Measurements from ENCODE around the gene RBFA.
"Not testable (repeated sequence)": the region's sequence is repeated elsewhere in the genome, so short reads cannot be mapped to it uniquely, and the experiment has no call there.

The RBFA gene, protein sequence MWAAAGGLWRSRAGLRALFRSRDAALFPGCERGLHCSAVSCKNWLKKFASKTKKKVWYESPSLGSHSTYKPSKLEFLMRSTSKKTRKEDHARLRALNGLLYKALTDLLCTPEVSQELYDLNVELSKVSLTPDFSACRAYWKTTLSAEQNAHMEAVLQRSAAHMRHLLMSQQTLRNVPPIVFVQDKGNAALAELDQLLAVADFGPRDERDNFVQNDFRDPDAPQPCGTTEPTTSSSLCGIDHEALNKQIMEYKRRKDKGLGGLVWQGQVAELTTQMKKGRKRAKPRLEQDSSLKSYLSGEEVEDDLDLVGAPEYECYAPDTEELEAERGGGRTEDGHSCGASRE

DNA sequence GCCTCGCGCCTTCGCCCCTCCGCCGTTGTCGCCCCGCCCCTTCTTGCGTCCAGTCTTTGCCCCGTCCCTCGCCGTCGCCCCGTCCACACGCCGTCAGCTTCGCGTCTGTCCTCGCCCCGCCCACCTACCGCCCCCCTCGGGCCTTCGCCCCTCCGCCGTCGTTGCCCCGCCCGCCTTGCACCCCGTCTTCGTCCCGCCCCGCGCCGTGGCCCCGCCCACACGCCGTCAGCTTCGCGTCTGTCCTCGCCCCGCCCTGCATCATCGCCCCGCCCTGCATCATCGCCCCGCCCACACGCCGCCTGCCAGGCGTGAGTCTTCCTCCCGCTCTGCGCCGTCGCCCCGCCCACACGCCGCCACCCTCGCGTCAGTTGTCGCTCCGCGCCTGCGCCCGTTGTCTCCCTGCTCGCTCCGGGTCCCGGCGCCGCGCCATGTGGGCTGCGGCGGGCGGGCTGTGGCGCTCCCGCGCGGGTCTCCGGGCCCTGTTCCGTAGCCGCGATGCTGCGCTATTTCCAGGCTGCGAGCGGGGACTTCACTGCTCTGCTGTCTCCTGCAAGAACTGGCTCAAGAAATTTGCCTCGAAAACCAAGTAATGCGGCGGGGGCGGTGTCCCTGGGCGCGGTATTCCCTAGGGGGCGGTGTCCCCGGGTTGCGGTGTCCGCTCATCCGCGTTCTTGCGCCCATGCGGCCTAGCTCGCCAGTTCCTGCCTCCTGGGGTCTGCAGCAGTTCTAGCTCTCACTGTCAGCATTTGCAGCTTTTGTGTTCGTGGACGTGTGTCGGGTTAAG, at the start of gene RBFA:
RBFA (plus strand) TSS at position 367 of the 784 bp plus-strand sequence; CDS start at position 429, 62 bp downstream.
- DNase-seq (ENCODE audit: low read depth), result peak; percentile 99

DNA sequence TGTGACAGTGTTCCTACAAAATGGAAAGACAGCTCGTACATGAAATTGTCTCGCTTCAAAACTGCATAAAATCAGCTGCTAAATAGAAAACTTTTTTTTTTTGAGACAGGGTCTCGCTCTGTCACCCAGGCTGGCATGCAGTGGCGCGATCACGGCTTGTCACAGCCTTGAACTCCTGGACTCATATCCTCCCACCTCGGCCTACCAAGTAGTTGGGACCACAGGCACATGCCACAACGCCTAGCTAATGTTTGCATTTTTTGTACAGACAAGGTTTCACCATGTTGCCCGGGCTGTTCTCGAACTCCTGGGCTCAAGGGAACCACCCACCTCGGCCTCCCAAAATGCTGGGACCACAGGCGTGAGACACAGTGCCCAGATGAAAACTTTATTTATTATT, 49.1 kb upstream of the RBFA start:
- no peak for DNase-seq (ENCODE audit: low read depth)

DNA sequence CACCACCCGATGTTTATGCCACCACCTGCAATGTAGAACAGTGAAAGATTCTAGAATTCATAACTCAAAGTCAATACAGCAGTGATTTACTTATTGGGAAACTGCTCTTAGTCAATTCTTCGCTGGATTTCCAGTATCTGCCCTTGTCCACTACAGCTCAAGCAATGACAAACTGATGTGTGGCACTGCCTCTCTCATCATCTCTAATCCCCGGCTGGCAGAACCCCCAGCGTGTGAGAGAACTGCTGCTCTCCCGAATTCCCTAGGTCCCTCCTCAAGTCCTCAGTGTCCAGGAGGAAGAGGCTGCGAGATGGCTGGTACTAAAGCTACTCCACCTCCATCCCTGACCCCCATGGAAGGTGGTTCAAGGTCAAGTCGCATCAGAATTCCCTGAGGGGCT, 47.5 kb upstream of the RBFA start:
- DNase-seq (ENCODE audit: low read depth), result no peak

- DNase-seq (ENCODE audit: low read depth), result no peak
Observed at GRCh38 chr18:79987566-79987965, 46.7 kb upstream of the RBFA start.

GRCh38 chr18:79988071-79988450, 46.2 kb upstream of the RBFA start:
- peak; percentile 33 for DNase-seq (ENCODE audit: low read depth)

DNA sequence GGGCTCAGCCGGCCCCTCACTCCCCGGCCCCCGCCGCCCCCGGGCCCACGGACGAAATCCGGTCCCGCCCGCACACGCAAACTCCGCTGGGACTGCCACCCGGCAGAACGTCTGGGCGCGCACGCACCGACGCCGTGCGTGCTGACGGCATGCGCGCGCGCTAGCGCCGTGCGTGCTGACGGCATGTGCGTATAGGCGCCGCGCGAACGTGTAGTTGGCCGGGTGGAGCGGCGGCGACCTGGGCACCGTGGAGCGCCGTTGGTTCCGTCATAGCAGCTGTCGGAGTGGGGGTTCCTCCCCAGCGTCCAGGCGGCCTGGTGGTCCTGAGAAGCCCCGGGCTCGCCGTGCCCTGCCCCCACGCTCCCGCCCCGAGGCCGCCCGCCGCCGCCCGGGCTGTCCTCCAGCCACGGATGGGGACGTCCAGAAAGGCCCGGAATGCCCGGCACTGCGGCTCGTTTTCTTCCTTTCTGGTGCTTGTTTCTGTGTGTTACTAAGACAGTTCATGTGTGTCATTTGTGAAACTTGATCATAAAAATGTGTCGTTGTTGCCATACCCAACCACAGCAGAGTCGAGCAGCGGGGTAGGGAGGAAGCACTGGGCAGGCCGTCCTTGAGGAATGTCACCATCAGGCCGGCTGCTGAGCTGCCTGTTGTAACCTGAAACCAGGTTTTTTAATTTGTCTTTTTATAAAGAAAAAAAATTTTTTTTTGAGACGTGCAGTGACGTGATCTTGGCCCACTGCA, 45.6 kb upstream of the RBFA start, which contains the start of gene TXNL4A:
TXNL4A (minus strand) TSS at position 113 of the 744 bp plus-strand sequence. CDS start 171 bp downstream, outside the sequence.
- DNase-seq (ENCODE audit: low read depth), result peak; percentile 81

GRCh38 chr18:79989195-79989497, 45.1 kb upstream of the RBFA start:
- DNase-seq (ENCODE audit: low read depth), result no peak

DNA sequence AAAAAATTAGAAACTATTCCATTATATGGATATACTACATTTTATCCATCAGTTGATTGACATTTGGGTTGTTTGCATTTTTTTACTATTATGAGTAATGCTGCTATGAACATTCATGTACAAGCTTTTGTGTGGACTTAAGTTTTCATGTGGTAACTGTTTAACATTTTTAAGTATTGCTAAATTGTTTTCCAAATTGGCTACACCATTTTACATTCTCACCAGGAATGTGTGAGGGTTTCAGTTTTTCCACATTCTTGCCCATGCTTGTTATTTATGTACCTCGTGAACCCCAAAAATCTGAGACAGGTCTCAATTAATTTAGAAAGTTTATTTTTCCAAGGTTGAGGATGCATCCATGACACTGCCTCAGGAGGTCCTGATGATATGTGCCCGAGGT, 42.7 kb upstream of the RBFA start:
- no peak for DNase-seq (ENCODE audit: low read depth)

DNA sequence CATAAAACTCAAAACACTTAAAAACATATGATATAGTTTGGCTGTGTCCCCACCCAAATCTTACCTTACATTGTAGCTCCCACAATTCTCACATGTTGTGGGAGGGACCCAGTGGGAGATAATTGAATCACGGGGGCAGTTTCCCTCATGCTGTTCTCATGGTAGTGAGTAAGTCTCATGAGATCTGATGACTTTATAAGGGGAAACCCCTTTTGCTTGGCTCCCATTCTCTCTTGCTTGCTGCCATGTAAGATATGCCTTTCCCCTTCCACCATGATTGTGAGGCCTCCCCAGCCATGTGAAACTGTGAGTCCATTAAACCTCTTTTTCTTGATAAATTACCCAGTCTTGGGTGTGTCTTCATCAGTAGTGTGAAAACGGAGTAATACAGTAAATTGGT, 34.5 kb upstream of the RBFA start:
- DNase-seq (ENCODE audit: low read depth), result not testable (repeated sequence)

DNA sequence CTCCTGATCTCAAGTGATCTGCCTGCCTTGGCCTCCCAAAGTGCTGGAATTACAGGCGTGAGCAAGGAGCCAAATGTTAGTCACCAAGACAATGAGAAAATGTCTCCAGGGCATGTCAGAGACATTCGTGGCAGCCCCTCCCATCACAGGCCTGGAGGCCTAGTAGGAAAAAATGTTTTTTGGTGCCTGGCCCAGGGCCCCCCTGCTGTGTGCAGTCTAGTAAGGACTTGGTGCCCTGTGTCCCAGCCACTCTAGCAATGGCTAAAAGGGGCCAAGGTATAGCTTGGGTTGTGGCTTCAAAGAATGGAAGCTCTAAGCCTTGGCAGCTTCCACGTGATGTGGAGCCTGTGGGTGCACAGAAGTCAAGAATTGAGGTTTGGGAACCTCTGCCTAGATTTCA, 33.4 kb upstream of the RBFA start:
- no peak for DNase-seq (ENCODE audit: low read depth)

DNA sequence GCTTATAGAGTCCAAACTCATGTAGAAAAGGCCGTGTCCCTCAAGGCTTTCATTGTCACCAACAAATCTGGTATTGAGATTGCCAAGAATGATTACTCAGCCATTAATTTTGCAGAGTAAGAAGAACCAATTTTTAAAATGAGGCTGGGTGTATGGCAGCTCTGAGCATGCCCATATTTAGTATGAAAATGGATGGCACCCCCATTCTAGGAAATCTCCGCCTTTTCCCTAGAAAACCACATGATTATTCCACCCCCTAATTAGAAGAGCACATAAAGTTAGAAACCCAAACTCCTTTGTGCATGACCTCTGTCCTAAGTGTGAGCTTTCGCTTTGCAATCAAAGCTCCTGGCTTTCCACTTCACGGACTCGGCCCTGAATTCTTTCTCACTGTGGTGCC, 31.8 kb upstream of the RBFA start:
- no peak for DNase-seq (ENCODE audit: low read depth)

GRCh38 chr18:80004600-80005342, 29.5 kb upstream of the RBFA start:
- DNase-seq (ENCODE audit: low read depth), result no peak

DNA sequence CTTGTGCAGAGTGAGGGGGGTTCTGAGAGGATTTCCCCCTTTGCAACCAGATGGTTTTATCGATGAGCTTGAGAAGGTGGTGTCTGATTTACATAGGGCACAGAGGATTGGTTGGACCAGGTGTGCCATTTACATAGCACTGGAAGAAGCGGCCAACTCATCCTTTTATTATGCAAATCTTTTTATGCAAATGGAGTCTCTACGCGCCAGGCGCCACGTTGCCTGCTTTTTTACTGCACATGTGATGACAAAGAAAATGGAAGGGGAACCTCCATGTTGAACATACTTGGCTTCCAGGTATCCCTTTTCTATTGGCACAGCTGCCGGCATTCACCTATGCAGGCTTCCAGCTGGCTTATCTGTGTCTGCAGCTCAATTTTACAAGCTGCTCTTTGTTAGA, 27.5 kb upstream of the RBFA start:
- no peak for DNase-seq (ENCODE audit: low read depth)

DNA sequence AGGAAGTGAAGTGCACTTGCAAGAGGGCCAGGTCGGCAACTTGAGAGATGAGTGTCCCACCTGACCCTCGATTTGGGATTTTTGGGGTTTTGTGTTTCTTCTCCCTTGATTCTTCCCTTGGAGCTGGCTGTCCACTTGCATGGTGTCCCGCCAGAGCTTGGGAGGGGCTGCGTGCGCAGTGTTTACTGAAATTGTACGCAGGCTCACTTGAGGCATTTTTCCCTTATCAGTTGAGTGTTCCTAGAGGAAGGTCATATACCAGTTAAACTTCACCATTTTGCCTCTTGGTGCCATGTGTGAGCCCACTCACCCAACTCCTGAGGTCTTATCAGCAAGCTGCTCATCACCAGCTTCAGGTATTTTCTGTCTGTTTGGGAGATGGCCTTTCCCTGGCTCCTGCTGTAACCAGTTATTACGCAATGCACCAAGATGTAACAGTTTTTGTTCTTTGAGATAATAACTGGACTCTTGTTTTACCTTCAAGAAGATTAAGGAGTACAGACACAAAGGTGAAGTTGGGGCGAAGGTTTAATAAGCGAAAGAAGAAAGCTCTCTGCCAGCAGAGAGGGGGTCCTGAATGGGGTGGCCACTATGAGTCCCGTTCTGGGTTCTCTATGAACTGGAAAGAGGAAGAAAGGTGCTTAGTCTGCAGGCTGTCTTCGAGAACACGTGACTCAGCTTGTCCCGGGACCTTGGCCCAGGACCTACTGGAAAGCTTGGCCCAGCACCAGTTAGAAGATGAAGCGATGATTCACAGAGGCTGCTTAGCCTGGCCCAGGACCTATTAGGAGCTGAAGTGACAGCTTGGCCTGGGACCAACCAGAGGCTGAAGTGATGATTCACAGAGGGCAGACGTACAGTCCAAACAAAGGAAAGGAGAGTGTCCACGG, 24.3 kb upstream of the RBFA start:
- no peak for DNase-seq (ENCODE audit: low read depth)

DNA sequence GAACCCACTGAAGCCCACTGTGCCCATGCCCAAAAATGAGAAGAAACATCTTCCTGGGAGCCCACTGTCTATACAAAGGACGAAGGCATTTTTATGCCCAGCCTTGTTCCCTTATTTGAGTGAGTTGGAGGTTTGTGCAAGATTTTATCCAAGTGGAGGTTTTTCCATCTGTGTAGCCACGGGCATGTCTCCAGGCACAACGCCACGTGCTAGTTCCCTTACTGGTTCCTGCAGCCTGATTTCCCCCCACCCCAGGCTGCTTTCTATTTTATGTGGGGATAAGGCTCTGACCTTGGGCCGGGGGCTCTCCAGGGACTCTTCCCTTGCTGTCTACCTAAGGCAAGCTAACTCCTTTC, 23.7 kb upstream of the RBFA start:
- no peak for DNase-seq (ENCODE audit: low read depth)

- DNase-seq (ENCODE audit: low read depth), result not testable (repeated sequence)
Observed at GRCh38 chr18:80011496-80012137, 22.6 kb upstream of the RBFA start.

DNA sequence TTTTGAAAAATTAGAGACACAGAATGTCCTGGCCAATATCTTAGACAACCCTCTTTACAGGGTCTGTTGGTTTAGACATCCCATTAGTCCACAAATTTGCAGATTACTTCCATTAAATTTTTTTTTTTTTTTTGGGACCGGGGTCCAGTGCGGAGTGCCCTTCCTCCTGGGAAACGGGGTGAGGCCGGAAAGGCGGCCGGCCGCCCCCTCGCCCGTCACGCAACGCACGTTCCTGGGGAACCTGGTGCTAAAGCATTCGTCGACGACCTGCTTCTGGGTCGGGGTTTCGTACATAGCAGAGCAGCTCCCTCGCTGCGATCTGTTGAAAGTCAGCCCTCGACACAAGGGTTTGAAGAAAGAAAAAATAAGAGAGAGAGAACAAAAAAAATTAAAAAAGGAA, 21.5 kb upstream of the RBFA start:
- DNase-seq (ENCODE audit: low read depth), result no peak

- no peak for DNase-seq (ENCODE audit: low read depth)
Observed at GRCh38 chr18:80022613-80023012, 11.6 kb upstream of the RBFA start.

GRCh38 chr18:80023173-80023572, 11.1 kb upstream of the RBFA start:
- no peak for DNase-seq (ENCODE audit: low read depth)

DNA sequence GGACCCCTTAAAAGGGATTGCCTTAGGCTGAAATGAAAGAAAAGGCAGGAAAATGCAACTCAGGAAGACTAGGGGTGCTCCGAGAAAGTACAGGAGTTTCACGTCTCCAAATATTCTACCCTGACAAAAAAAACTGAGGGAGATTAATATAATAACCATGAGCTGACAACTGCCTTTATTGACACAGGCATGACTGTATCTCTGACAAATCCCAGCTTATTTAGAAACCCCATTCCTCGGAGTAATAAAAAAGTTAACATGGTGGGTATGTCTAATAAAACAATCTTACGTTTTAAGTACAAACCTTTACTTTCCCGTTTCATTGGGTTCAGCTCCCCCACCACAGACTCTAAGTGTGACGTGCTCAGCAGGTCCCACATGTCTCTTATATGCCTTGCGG, 7.9 kb upstream of the RBFA start:
- DNase-seq (ENCODE audit: low read depth), result no peak

- DNase-seq (ENCODE audit: low read depth), result not testable (repeated sequence)
Observed at GRCh38 chr18:80027719-80028118, 6.5 kb upstream of the RBFA start.
